Dendritic cell treated with granulocyte-macrophage colony-stimulating factor and Interleukin-4, amounts not matched to agents 40 ng/mL and 50 ng/mL, for 4 days (primary cell): Measurements from ENCODE around the gene MAPKAP1.
"Not testable (repeated sequence)": the region's sequence is repeated elsewhere in the genome, so short reads cannot be mapped to it uniquely, and the experiment has no call there.

Experiments used
- H3K27ac Mint-ChIP-seq: one replicate; pipeline ENCODE4 v1.8.0; 2022; ENCODE audit warnings: mild to moderate bottlenecking, mixed read lengths
- H3K27me3 Mint-ChIP-seq: one replicate; pipeline ENCODE4 v1.8.0; 2022; ENCODE audit warnings: mild to moderate bottlenecking, mixed read lengths
- H3K36me3 Mint-ChIP-seq: one replicate; pipeline ENCODE4 v1.8.0; 2022; ENCODE audit warnings: low read depth, mixed read lengths
- H3K4me1 Mint-ChIP-seq: one replicate; pipeline ENCODE4 v1.8.0; 2022; ENCODE audit warnings: low read depth, mixed read lengths
- H3K4me3 Mint-ChIP-seq: one replicate; pipeline ENCODE4 v1.8.0; 2022; ENCODE audit warnings: mild to moderate bottlenecking, moderate library complexity, mixed read lengths
- H3K9me3 Mint-ChIP-seq: one replicate; pipeline ENCODE4 v1.8.0; 2022; ENCODE audit warnings: mixed read lengths
- intact Hi-C: fragments of 100-400 bp; cut with micrococcal nuclease; formaldehyde crosslinking; loops from one replicate; pipeline ENCODE4 v1.15.0; 2022

The MAPKAP1 gene

GRCh38 chr9:125409637-125410521, 297.1 kb downstream of the MAPKAP1 start:
- Mint-ChIP-seq H3K36me3 (no peaks in the 10 kb centered on the region), H3K27me3 (peaks cover 53% of the 10 kb centered on the region), H3K4me3 (no peak overlapping the region), H3K9me3 (peaks cover 5% of the 10 kb centered on the region), H3K27ac (no peak overlapping the region), H3K4me1 (peaks cover 31% of the 10 kb centered on the region)
- intact Hi-C loops: loop anchor here (10.0 kb wide), 1 partner anchor 1085 kb away; no protein-coding TSS in a partner anchor

- H3K36me3 Mint-ChIP-seq: no peaks in the 10 kb centered on the region
- H3K27me3 Mint-ChIP-seq: peaks cover 53% of the 10 kb centered on the region
- no peak overlapping the region for H3K27ac Mint-ChIP-seq
- peaks cover 31% of the 10 kb centered on the region for H3K4me1 Mint-ChIP-seq
- peaks cover 5% of the 10 kb centered on the region for H3K9me3 Mint-ChIP-seq
- intact Hi-C loops: loop anchor here (10.0 kb wide), 1 partner anchor 1086 kb away; no protein-coding TSS in a partner anchor
- peak overlapping the region; percentile 78 for H3K4me3 Mint-ChIP-seq
These were observed 297.8 kb downstream of the MAPKAP1 start for GRCh38 chr9:125409217-125409636.

- H3K36me3 Mint-ChIP-seq: no peaks in the 10 kb centered on the region
- H3K4me1 Mint-ChIP-seq: peaks cover 31% of the 10 kb centered on the region
- peaks cover 53% of the 10 kb centered on the region for H3K27me3 Mint-ChIP-seq
- H3K9me3 Mint-ChIP-seq: peaks cover 5% of the 10 kb centered on the region
- H3K27ac Mint-ChIP-seq: peak overlapping the region; percentile 49
- intact Hi-C loops: loop anchor here (1.0 to 10.0 kb wide), 2 partner anchors 820 to 1087 kb away; no protein-coding TSS in a partner anchor
- H3K4me3 Mint-ChIP-seq: peak overlapping the region; percentile 78
These were observed 298.8 kb downstream of the MAPKAP1 start for GRCh38 chr9:125407974-125408900.

- intact Hi-C loops: loop anchor here (10.0 kb wide), 1 partner anchor 1087 kb away; no protein-coding TSS in a partner anchor
- peak overlapping the region; percentile 49 for H3K27ac Mint-ChIP-seq
These were observed 299.5 kb downstream of the MAPKAP1 start for GRCh38 chr9:125407432-125407973.

GRCh38 chr9:125406810-125407087, 300.3 kb downstream of the MAPKAP1 start:
- Mint-ChIP-seq H3K27me3 (peaks cover 53% of the 10 kb centered on the region), H3K4me1 (peaks cover 31% of the 10 kb centered on the region), H3K36me3 (no peaks in the 10 kb centered on the region), H3K27ac (no peak overlapping the region), H3K9me3 (peaks cover 5% of the 10 kb centered on the region), H3K4me3 (no peak overlapping the region)
- intact Hi-C loops: loop anchor here (10.0 kb wide), 1 partner anchor 1088 kb away; no protein-coding TSS in a partner anchor

More at GRCh38 chr9:125407432-125407973, 299.5 kb downstream of the MAPKAP1 start:
- H3K9me3 Mint-ChIP-seq: peaks cover 5% of the 10 kb centered on the region
- H3K4me1 Mint-ChIP-seq: peaks cover 31% of the 10 kb centered on the region
- H3K27me3 Mint-ChIP-seq: peaks cover 53% of the 10 kb centered on the region
- H3K36me3 Mint-ChIP-seq: no peaks in the 10 kb centered on the region
- H3K4me3 Mint-ChIP-seq: peak overlapping the region; percentile 78

GRCh38 chr9:125405938-125406809, 300.8 kb downstream of the MAPKAP1 start:
- Mint-ChIP-seq H3K4me3 (no peak overlapping the region), H3K27me3 (peaks cover 50% of the 10 kb centered on the region), H3K9me3 (peaks cover 5% of the 10 kb centered on the region), H3K4me1 (peaks cover 31% of the 10 kb centered on the region), H3K36me3 (no peaks in the 10 kb centered on the region), H3K27ac (peak overlapping the region; percentile 41)
- intact Hi-C loops: loop anchor here (10.0 kb wide), 1 partner anchor 1089 kb away; no protein-coding TSS in a partner anchor

- Mint-ChIP-seq H3K27me3 (peaks cover 36% of the 10 kb centered on the region), H3K4me1 (peaks cover 26% of the 10 kb centered on the region), H3K4me3 (no peak overlapping the region), H3K27ac (no peak overlapping the region), H3K36me3 (no peaks in the 10 kb centered on the region), H3K9me3 (no peaks in the 10 kb centered on the region)
- intact Hi-C loops: loop anchor here (10.0 kb wide), 1 partner anchor 1090 kb away; no protein-coding TSS in a partner anchor
These were observed 302.3 kb downstream of the MAPKAP1 start for GRCh38 chr9:125404733-125405132.

- H3K36me3 Mint-ChIP-seq: no peaks in the 10 kb centered on the region
- no peaks in the 10 kb centered on the region for H3K9me3 Mint-ChIP-seq
- intact Hi-C loops: loop anchor here (10.0 kb wide), 1 partner anchor 1094 kb away; no protein-coding TSS in a partner anchor
- peaks cover 2% of the 10 kb centered on the region for H3K4me1 Mint-ChIP-seq
- no peaks in the 10 kb centered on the region for H3K27me3 Mint-ChIP-seq
- no peak overlapping the region for H3K27ac Mint-ChIP-seq
- H3K4me3 Mint-ChIP-seq: no peak overlapping the region
These were observed 306.0 kb downstream of the MAPKAP1 start for GRCh38 chr9:125400725-125401716.

GRCh38 chr9:125400232-125400631, 306.8 kb downstream of the MAPKAP1 start:
- H3K36me3 Mint-ChIP-seq, H3K27ac Mint-ChIP-seq, H3K27me3 Mint-ChIP-seq, H3K9me3 Mint-ChIP-seq, H3K4me1 Mint-ChIP-seq, H3K4me3 Mint-ChIP-seq: not testable (repeated sequence)
- intact Hi-C loops: loop anchor here (10.0 kb wide), 1 partner anchor 1095 kb away; no protein-coding TSS in a partner anchor

- Mint-ChIP-seq H3K27ac (no peak overlapping the region), H3K27me3 (no peaks in the 10 kb centered on the region), H3K4me1 (no peaks in the 10 kb centered on the region), H3K4me3 (no peak overlapping the region), H3K9me3 (no peaks in the 10 kb centered on the region), H3K36me3 (no peaks in the 10 kb centered on the region)
- intact Hi-C loops: loop anchor here (10.0 kb wide), 1 partner anchor 1095 kb away; no protein-coding TSS in a partner anchor
These were observed 307.3 kb downstream of the MAPKAP1 start for GRCh38 chr9:125399666-125400065.

GRCh38 chr9:125399165-125399564, 307.8 kb downstream of the MAPKAP1 start:
- H3K27me3 Mint-ChIP-seq: no peaks in the 10 kb centered on the region
- no peaks in the 10 kb centered on the region for H3K4me1 Mint-ChIP-seq
- intact Hi-C loops: no loop called here
- no peaks in the 10 kb centered on the region for H3K36me3 Mint-ChIP-seq
- no peak overlapping the region for H3K4me3 Mint-ChIP-seq
- no peak overlapping the region for H3K27ac Mint-ChIP-seq
- H3K9me3 Mint-ChIP-seq: no peaks in the 10 kb centered on the region

- Mint-ChIP-seq H3K36me3 (no peaks in the 10 kb centered on the region), H3K4me1 (no peaks in the 10 kb centered on the region), H3K27me3 (no peaks in the 10 kb centered on the region), H3K27ac (no peak overlapping the region), H3K4me3 (no peak overlapping the region), H3K9me3 (no peaks in the 10 kb centered on the region)
- intact Hi-C loops: no loop called here
These were observed 308.8 kb downstream of the MAPKAP1 start for GRCh38 chr9:125398243-125398642.
